IMR-90 (cell line): Measurements from ENCODE around the gene MYO1G. TPM values are rescaled to one million over a fixed set of nuclear protein-coding genes. Genes with fewer than 3 reads are reported as not detected.
"Not testable (repeated sequence)": the region's sequence is repeated elsewhere in the genome, so short reads cannot be mapped to it uniquely, and the experiment has no call there.

ENCODE experiments used
- ATAC-seq: fragments of 200-7000 bp; cut with Tn5 transposase; 2 replicates; pipeline ENCODE4 v1.9.1; 2020; ENCODE audit warnings: low read depth, mild to moderate bottlenecking, moderate library complexity
- BruUV-seq: library from RNA; stranded (reverse); fragments of 400-500 nt; replicated peaks from 2 replicates; lab custom pipeline; 2021; lab: Mats Ljungman, UMichigan
- CTCF ChIA-PET: fragments of 300-600 bp; formaldehyde crosslinking; extraction: SDS; loops from one replicate; lab custom pipeline; 2021; ENCODE audit warnings: antibody characterized with exemption; lab: Yijun Ruan, JAX
- POLR2A ChIA-PET: fragments of 300-600 bp; sonication (Branson Sonifier 250); formaldehyde crosslinking; loops from one replicate; lab custom pipeline; 2022; ENCODE audit warnings: antibody characterized with exemption; ENCODE audit not compliant: unreplicated experiment; lab: Charles Lee
- DNase-seq: peaks from one replicate; pipeline ENCODE4 v3.0.0; 2013
- H2AFZ ChIP-seq: replicated peaks from 2 replicates; pipeline ENCODE3; 2013; ENCODE audit warnings: low read length, mild to moderate bottlenecking; ENCODE audit not compliant: poor library complexity
- H2AK5ac ChIP-seq: 2 replicates; pipeline ENCODE4 v1.6.1; 2013; ENCODE audit warnings: low read depth, low read length, inconsistent platforms
- H2AK9ac ChIP-seq: replicated peaks from 2 replicates; pipeline ENCODE3; 2013; ENCODE audit warnings: mild to moderate bottlenecking, low read depth, low read length, moderate library complexity; ENCODE audit not compliant: poor library complexity
- H2BK120ac ChIP-seq: 2 replicates; pipeline ENCODE4 v1.6.1; 2013; ENCODE audit warnings: low read depth, low read length, inconsistent platforms
- H2BK15ac ChIP-seq: 3 replicates; pipeline ENCODE4 v1.6.1; 2013; ENCODE audit warnings: low read depth, low read length, inconsistent platforms
- H2BK20ac ChIP-seq: 2 replicates; pipeline ENCODE4 v1.6.1; 2013; ENCODE audit warnings: low read depth, mild to moderate bottlenecking, inconsistent platforms, low read length, moderate library complexity
- H2BK5ac ChIP-seq: 2 replicates; pipeline ENCODE4 v1.6.1; 2013; ENCODE audit warnings: mild to moderate bottlenecking, low read depth, low read length, inconsistent platforms; ENCODE audit not compliant: poor library complexity, severe bottlenecking
- H3K14ac ChIP-seq: replicated peaks from 2 replicates; pipeline ENCODE4 v1.6.1; 2013; ENCODE audit warnings: low read depth, low read length, inconsistent platforms
- H3K18ac ChIP-seq: 2 replicates; pipeline ENCODE4 v1.6.1; 2013; ENCODE audit warnings: low read depth, low read length, control low read depth
- H3K23ac ChIP-seq: 2 replicates; pipeline ENCODE4 v1.6.1; 2013; ENCODE audit warnings: low read depth, low read length, inconsistent platforms
- H3K27ac ChIP-seq: 2 replicates; pipeline ENCODE4 v1.5.1; 2013; ENCODE audit warnings: mild to moderate bottlenecking, control low read depth, low read length; ENCODE audit not compliant: insufficient read depth
- H3K27me3 ChIP-seq: 2 replicates; pipeline ENCODE4 v1.6.1; 2013; ENCODE audit warnings: low read length; ENCODE audit not compliant: control insufficient read depth, insufficient read depth
- H3K36me3 ChIP-seq: 2 replicates; pipeline ENCODE4 v1.6.1; 2013; ENCODE audit warnings: low read length, mixed read lengths; ENCODE audit not compliant: control insufficient read depth, insufficient read depth
- H3K4ac ChIP-seq: 2 replicates; pipeline ENCODE4 v1.6.1; 2013; ENCODE audit warnings: low read depth, low read length, inconsistent platforms
- H3K4me1 ChIP-seq: 2 replicates; pipeline ENCODE4 v1.6.1; 2013; ENCODE audit warnings: low read length, mixed read lengths; ENCODE audit not compliant: control insufficient read depth, insufficient read depth
- H3K4me2 ChIP-seq: 2 replicates; pipeline ENCODE4 v1.6.1; 2013; ENCODE audit warnings: low read depth, mild to moderate bottlenecking, control low read depth, low read length, moderate library complexity
- H3K4me3 ChIP-seq: 2 replicates; pipeline ENCODE4 v1.5.1; 2013; ENCODE audit warnings: low read depth, mild to moderate bottlenecking, control low read depth, low read length, moderate library complexity; ENCODE audit not compliant: insufficient read depth
- H3K56ac ChIP-seq: 2 replicates; pipeline ENCODE4 v1.6.1; 2013; ENCODE audit warnings: low read length, inconsistent platforms; ENCODE audit not compliant: insufficient read depth; ENCODE audit errors: extremely low read depth
- H3K79me1 ChIP-seq, 2 experiments: 2 replicates each; pipeline ENCODE4 v1.6.1; 2013; ENCODE audit warnings: low read length in 2 of 2, inconsistent platforms in 1 of 2, low read depth in 1 of 2
- H3K9ac ChIP-seq: 2 replicates; pipeline ENCODE4 v1.6.1; 2013; ENCODE audit warnings: low read depth, low read length, control low read depth
- H3K9me1 ChIP-seq: 2 replicates; pipeline ENCODE4 v1.6.1; 2013; ENCODE audit warnings: low read length, inconsistent platforms; ENCODE audit not compliant: insufficient read depth
- H3K9me3 ChIP-seq: 2 replicates; pipeline ENCODE4 v1.6.1; 2013; ENCODE audit warnings: low read length; ENCODE audit not compliant: control insufficient read depth, insufficient read depth
- H4K20me1 ChIP-seq: 2 replicates; pipeline ENCODE4 v1.6.1; 2013; ENCODE audit warnings: low read length, inconsistent platforms; ENCODE audit not compliant: insufficient read depth
- H4K5ac ChIP-seq: 2 replicates; pipeline ENCODE4 v1.6.1; 2013; ENCODE audit warnings: mild to moderate bottlenecking, low read depth, low read length, control low read depth
- H4K8ac ChIP-seq, 2 experiments: 2 replicates each; pipeline ENCODE4 v1.6.1; 2013; ENCODE audit warnings: low read depth in 2 of 2, low read length in 2 of 2, control low read depth in 1 of 2, inconsistent platforms in 1 of 2
- H4K91ac ChIP-seq: 2 replicates; pipeline ENCODE4 v1.6.1; 2013; ENCODE audit warnings: low read depth, low read length, inconsistent platforms; ENCODE audit not compliant: insufficient read depth
- WGBS, 2 experiments: methylation state at CpG; one replicate each; pipeline versions ENCODE4 v1.1.5 to v1.1.7; 2013; ENCODE audit warnings: missing lambda C conversion rate in 2 of 2; ENCODE audit not compliant: insufficient read length in 1 of 2; ENCODE audit errors: extremely low coverage in 2 of 2; 5-methylcytosine and 5-hydroxymethylcytosine counted together
- dilution Hi-C: fragments of 300-500 bp; cut with HindIII; formaldehyde crosslinking; loops from one replicate; pipeline ENCODE4 v1.14.3; 2018; ENCODE audit warnings: low sequenced_read_pairs; ENCODE audit not compliant: unreplicated experiment
- in situ Hi-C: fragments of 300-500 bp; cut with MboI; formaldehyde crosslinking; loops from 3 replicates; pipeline ENCODE4 v1.14.3; 2019; ENCODE audit warnings: low sequenced_read_pairs, inconsistent platforms, mixed read lengths
- intact Hi-C: fragments of 100-400 bp; cut with micrococcal nuclease; formaldehyde crosslinking; loops from 2 replicates; pipeline ENCODE4 v1.10.0; 2022
- polyA plus RNA-seq, 3 experiments: library from polyadenylated mRNA; depleted of rRNA; stranded (reverse); fragments of >200 nt; gene quantifications; 2 replicates each; pipeline ENCODE4 v1.2.3, GENCODE V29; 2012; ENCODE audit warnings: low replicate concordance in 1 of 3
- total RNA-seq: library from RNA; depleted of rRNA; stranded (reverse); fragments of >200 nt; gene quantifications from 2 replicates; pipeline ENCODE4 v1.2.3, GENCODE V29; 2012

MYO1G gene
- total and polyA plus RNA-seq, 2 of the 4 experiments (the other 2 are of a cell fraction), result under 0.01 to 0.02 TPM

- H3K9ac ChIP-seq, H2BK5ac ChIP-seq, POLR2A ChIA-PET, H2AK5ac ChIP-seq, H4K5ac ChIP-seq, H4K91ac ChIP-seq, CTCF ChIA-PET, H3K9me3 ChIP-seq, H3K23ac ChIP-seq, H3K56ac ChIP-seq, H2AFZ ChIP-seq, H3K36me3 ChIP-seq, dilution Hi-C loops, H4K20me1 ChIP-seq, H3K4me3 ChIP-seq, H2AK9ac ChIP-seq, BruUV-seq, H3K27ac ChIP-seq, H3K9me1 ChIP-seq, intact Hi-C loops, H3K14ac ChIP-seq, H2BK20ac ChIP-seq, in situ Hi-C loops, H3K27me3 ChIP-seq, H3K79me1 ChIP-seq, H3K4me1 ChIP-seq, H2BK120ac ChIP-seq, ATAC-seq, H4K8ac ChIP-seq, H3K18ac ChIP-seq, H3K4ac ChIP-seq, DNase-seq, H2BK15ac ChIP-seq, H3K4me2 ChIP-seq: not testable (repeated sequence)
- 100% methylated on average over 2 of the region's 21 CpGs; no CpG with 5 or more reads in 1 of the 2 experiments for WGBS, 2 experiments
Measured at GRCh38 chr7:44992004-44992795, 13.4 kb upstream of the MYO1G start.
